Activated CD8-positive, alpha-beta T cell treated with anti-CD3 and anti-CD28 coated beads for 36 hours (primary cell): ENCODE measurements around the gene YJEFN3. TPM values are rescaled to one million over a fixed set of nuclear protein-coding genes. Genes with fewer than 3 reads are reported as not detected.
A peak's percentile ranks its signal among the peaks of the same experiment; 100 is the strongest.

ENCODE experiments used
- ATAC-seq: fragments of 200-7000 bp; cut with Tn5 transposase; one replicate; pipeline ENCODE4 v1.10.0; 2021; ENCODE audit warnings: mild to moderate bottlenecking, moderate library complexity
- CTCF ChIA-PET: fragments of 350-600 bp; sonication (Branson Sonifier 250); formaldehyde crosslinking; loops from one replicate; lab custom pipeline; 2021; ENCODE audit warnings: antibody characterized with exemption; lab: Charles Lee
- POLR2A ChIA-PET: fragments of 350-600 bp; sonication (Branson Sonifier 250); formaldehyde crosslinking; loops from one replicate; lab custom pipeline; 2021; ENCODE audit warnings: antibody characterized with exemption; lab: Charles Lee
- DNase-seq: peaks from one replicate; pipeline ENCODE4 v3.0.0-alpha.2; 2020
- H3K27ac Mint-ChIP-seq: one replicate; pipeline ENCODE4 v1.8.0; 2021; ENCODE audit warnings: mild to moderate bottlenecking, mixed read lengths
- H3K27me3 Mint-ChIP-seq: one replicate; pipeline ENCODE4 v1.8.0; 2021; ENCODE audit warnings: mixed read lengths
- H3K36me3 Mint-ChIP-seq: one replicate; pipeline ENCODE4 v1.8.0; 2021; ENCODE audit warnings: low read depth, mixed read lengths
- H3K4me1 Mint-ChIP-seq: one replicate; pipeline ENCODE4 v1.8.0; 2021; ENCODE audit warnings: low read depth, mixed read lengths
- H3K4me3 Mint-ChIP-seq: one replicate; pipeline ENCODE4 v1.8.0; 2021; ENCODE audit warnings: mild to moderate bottlenecking, moderate library complexity, mixed read lengths
- H3K9me3 Mint-ChIP-seq: one replicate; pipeline ENCODE4 v1.8.0; 2021; ENCODE audit warnings: mixed read lengths
- intact Hi-C: fragments of 100-400 bp; cut with micrococcal nuclease; formaldehyde crosslinking; loops from one replicate; pipeline ENCODE4 v1.10.0; 2022
- total RNA-seq, 2 experiments: library from RNA; stranded (reverse); gene quantifications; one replicate each; pipeline ENCODE4 v1.2.3, GENCODE V29; 2021
- TF ChIP-seq, protein P1 (sequence below): fragments of 200-600 bp; IDR thresholded peaks from one replicate; pipeline ENCODE4 v1.8.0; 2022; ENCODE audit warnings: antibody characterized with exemption, mild to moderate bottlenecking

Gene YJEFN3
- total RNA-seq, 2 experiments from 2014 or later, result 7.4 to 8.1 TPM

DNA sequence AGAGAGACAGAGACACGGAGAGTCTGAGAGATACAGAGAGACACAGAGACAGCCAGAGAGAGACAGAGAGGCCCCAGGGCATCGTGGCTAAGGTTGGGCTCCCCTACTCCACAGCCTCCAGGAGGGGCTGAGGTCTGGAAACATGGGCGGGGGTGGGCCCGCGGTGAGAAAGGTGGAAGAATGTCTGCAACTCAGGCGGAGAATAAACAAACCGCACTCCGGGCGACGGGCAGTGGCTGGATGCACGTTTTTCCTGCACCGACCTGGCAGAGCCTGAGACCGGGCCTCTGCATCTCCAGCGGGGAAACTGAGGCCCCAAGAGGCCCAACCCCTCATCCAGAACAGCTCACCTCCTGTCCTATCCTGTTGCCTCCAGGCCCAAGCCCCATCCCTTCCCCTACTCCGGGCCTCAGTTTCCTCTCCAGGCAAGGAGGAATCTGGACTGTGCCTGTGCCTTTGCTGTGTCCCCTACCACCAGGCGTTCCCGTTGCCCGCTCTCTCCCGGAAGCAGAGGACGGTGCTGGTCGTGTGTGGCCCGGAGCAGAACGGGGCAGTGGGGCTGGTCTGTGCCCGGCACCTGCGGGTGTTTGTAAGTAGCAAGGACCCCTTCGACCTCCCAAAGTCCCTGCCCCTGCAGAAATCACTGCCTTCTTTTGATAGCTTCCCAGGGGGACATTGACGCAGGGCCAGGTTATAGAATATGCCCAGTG is 6.0 kb downstream of the YJEFN3 start:
- Mint-ChIP-seq H3K27me3 (peaks cover 6% of the 10 kb centered on the region), H3K36me3 (peaks cover 3% of the 10 kb centered on the region), H3K27ac (no peak overlapping the region), H3K9me3 (no peaks in the 10 kb centered on the region), H3K4me1 (peaks cover 19% of the 10 kb centered on the region), H3K4me3 (no peak overlapping the region)
- POLR2A ChIA-PET, result interaction anchor here (0.5 to 1.1 kb wide), 4 partner anchors 49 to 110 kb away, joined by 3 read pairs; no protein-coding TSS in a partner anchor
- ATAC-seq, result no peak
- CTCF ChIA-PET, result interaction anchor here (1.1 to 7.2 kb wide), 2 partner anchors 17 to 110 kb away, joined by 4 to 51 read pairs; partner anchors contain the start of gene GMIP
- TF ChIP-seq, protein P1, sequence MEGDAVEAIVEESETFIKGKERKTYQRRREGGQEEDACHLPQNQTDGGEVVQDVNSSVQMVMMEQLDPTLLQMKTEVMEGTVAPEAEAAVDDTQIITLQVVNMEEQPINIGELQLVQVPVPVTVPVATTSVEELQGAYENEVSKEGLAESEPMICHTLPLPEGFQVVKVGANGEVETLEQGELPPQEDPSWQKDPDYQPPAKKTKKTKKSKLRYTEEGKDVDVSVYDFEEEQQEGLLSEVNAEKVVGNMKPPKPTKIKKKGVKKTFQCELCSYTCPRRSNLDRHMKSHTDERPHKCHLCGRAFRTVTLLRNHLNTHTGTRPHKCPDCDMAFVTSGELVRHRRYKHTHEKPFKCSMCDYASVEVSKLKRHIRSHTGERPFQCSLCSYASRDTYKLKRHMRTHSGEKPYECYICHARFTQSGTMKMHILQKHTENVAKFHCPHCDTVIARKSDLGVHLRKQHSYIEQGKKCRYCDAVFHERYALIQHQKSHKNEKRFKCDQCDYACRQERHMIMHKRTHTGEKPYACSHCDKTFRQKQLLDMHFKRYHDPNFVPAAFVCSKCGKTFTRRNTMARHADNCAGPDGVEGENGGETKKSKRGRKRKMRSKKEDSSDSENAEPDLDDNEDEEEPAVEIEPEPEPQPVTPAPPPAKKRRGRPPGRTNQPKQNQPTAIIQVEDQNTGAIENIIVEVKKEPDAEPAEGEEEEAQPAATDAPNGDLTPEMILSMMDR, result no peak
- DNase-seq, result no peak
- intact Hi-C loops, result loop anchor here (5.0 kb wide), 1 partner anchor 423 kb away; no protein-coding TSS in a partner anchor

DNA sequence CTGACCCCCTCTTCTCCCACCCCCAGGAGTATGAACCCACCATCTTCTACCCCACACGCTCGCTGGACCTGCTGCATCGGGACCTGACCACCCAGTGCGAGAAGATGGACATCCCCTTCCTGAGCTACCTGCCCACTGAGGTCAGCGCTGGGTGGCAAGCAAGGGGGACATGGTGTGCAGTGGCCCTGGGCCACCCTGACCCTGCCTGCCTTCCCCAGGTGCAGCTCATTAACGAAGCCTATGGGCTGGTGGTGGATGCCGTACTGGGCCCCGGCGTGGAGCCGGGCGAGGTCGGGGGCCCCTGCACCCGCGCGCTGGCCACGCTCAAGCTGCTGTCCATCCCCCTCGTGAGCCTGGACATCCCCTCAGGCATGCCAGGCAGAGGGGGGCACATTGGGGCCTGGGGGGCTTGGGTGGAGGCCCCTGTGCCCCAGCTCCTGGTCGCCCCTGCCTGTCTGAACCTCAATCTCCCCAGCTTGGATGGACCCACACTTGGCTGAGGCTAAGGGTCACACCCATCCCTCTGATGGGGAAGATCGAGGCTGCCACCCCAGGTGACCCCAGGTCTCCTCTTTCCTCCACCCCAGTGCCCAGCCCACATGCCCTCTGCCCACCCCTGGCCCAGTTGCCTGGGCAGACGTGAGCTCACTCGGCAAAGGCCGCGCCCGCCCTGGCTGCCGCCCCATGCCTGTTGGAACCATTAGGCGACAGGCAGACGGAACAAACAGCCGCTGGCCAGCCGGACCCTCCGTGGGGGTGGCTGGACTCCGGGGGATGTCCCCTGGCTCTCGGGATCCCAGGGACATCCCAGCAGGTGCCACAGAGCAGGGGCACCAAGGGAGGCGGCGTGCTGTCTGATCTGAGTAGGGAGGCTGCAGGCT is 6.8 kb downstream of the YJEFN3 start:
- DNase-seq (no peak), ATAC-seq (no peak)
- ChIA-PET POLR2A (interaction anchor here (0.8 to 1.1 kb wide), 4 partner anchors 78 to 284 kb away, joined by 3 read pairs; no protein-coding TSS in a partner anchor), CTCF (interaction anchor here (1.1 to 7.2 kb wide), 2 partner anchors 16 to 109 kb away, joined by 4 to 51 read pairs; partner anchors contain the start of gene GMIP)
- TF ChIP-seq, protein P1, result no peak
- H3K36me3 Mint-ChIP-seq, result peaks cover 3% of the 10 kb centered on the region
- intact Hi-C loops, result no loop called here
- H3K4me3 Mint-ChIP-seq, result no peak overlapping the region
- H3K27me3 Mint-ChIP-seq, result peaks cover 6% of the 10 kb centered on the region
- no peaks in the 10 kb centered on the region for H3K9me3 Mint-ChIP-seq
- no peak overlapping the region for H3K27ac Mint-ChIP-seq
- peaks cover 23% of the 10 kb centered on the region for H3K4me1 Mint-ChIP-seq

DNA sequence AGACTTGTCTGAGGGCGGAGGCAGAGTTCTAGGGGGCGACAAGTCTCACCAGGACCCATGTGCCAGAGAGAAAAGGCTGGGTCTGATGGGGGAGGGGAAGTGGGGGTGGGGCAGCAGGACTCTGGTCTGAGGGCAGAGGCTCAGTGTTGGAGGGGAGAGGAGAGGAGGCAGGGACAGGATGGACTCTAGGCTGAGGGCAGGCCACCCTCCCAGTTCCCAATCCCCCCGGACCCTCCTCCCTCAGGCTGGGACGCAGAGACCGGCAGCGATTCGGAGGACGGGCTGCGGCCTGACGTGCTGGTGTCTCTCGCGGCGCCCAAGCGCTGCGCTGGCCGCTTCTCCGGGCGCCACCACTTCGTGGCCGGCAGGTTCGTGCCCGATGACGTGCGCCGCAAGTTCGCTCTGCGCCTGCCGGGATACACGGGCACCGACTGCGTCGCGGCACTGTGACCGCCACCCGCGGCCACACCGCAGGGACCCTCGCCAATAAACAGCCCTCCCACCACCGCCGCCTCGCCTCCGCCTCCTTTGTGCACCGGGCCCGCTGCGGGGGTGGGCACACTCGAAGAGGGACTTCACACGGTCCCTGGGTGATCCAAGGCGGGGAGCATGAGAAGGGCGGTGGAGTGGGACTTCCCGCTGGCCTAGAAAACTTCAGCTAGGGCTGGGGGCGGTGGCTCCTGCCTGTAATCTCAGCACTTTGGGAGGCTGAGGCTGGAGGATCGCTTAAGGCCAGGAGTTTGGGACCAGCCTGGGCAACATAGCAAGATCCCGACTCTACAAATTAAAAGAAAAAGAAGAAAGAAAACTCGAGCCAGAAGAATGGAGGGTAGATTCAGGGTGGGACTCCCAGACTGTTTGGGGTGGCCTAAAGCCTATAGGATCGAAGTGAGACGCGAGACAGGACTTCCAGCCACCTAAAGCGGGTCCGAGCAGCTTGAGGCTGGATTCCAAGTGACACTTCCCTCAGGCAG is 8.7 kb downstream of the YJEFN3 start:
- Mint-ChIP-seq H3K4me3 (no peak overlapping the region), H3K4me1 (peaks cover 33% of the 10 kb centered on the region), H3K9me3 (no peaks in the 10 kb centered on the region), H3K27me3 (peaks cover 6% of the 10 kb centered on the region), H3K27ac (no peak overlapping the region), H3K36me3 (no peaks in the 10 kb centered on the region)
- POLR2A ChIA-PET, result interaction anchor here (1.2 kb wide), 1 partner anchor 106 kb away, joined by 4 read pairs; the partner anchor contains the start of gene GMIP
- DNase-seq (no peak), ATAC-seq (no peak)
- TF ChIP-seq, protein P1, result no peak
- intact Hi-C loops, result no loop called here
- CTCF ChIA-PET, result interaction anchor here (1.7 kb wide), 1 partner anchor 17 kb away, joined by 6 read pairs; no protein-coding TSS in a partner anchor

DNA sequence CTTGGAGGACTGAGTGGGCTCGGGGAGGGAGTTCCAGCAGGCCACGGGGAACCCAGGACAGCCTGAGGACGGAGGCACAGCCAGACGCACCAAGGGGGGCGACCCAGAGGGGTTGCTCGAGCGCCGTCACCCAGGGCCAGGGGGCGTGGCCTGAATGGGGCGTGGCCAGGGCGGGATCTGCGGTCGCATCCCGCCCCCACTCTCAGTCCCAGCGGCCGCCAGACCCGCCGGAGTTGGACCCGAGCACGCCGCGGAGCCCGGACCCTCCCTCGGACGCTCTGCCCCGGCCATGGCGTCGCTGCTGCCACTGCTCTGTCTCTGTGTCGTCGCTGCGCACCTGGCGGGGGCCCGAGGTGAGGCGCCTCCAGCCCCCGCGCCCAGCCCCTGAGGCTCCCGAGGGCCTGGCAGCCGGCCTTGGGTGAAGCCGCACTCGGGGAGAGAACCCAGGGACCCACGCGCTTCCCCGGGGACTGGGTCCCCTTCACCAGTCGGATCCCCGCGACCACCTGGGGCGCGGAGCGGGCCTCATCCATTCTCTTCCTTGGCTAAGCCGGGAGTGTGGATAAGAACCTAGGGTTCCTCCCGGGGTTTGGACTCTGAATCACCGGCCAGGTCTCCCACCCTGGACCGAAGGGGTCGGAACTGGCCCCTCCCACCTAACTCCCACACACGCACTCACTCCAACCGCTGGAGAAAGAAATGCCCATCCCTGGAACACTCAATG is 9.5 kb downstream of the YJEFN3 start, which contains the start of gene CILP2:
TSS of gene CILP2 (plus strand) at position 205 of the 724 bp plus-strand sequence. CDS start at position 290, 85 bp downstream.
- Mint-ChIP-seq H3K36me3 (no peaks in the 10 kb centered on the region), H3K4me3 (peak within 1 kb of the TSS; percentile 13), H3K9me3 (no peaks in the 10 kb centered on the region), H3K4me1 (peaks cover 30% of the 10 kb centered on the region), H3K27me3 (peaks cover 6% of the 10 kb centered on the region), H3K27ac (no peak within 1 kb of the TSS)
- DNase-seq (peak; percentile 59), ATAC-seq (no peak)
- ChIA-PET POLR2A (interaction anchor here (1.0 kb wide), 2 partner anchors 13 to 22 kb away, joined by 5 to 7 read pairs; partner anchors contain the start of gene NDUFA13), CTCF (interaction anchor here (1.7 kb wide), 1 partner anchor 16 kb away, joined by 6 read pairs; no protein-coding TSS in a partner anchor)
- intact Hi-C loops, result no loop called here
- TF ChIP-seq, protein P1, result no peak
